DMS114 treated with DMSO at 0.1 percent for 48 hours (cell line): Measurements from ENCODE around the gene DCTD.
A peak's percentile ranks its signal among the peaks of the same experiment; 100 is the strongest.

Source experiments
- DNase-seq: peaks from one replicate; lab custom pipeline; 2025; ENCODE audit not compliant: unreplicated experiment; lab: John Stamatoyannopoulos, UW

Gene DCTD

GRCh38 chr4:182917182-182918043 is at the start of gene DCTD:
TSS of gene DCTD (minus strand) at chr4:182917386. CDS start at chr4:182915568, 1,818 bp downstream.
- DNase-seq = no peak

- no peak for DNase-seq
Measured at GRCh38 chr4:182960746-182961145, 43.6 kb upstream of the DCTD start.

GRCh38 chr4:182960228-182960627 is 43.0 kb upstream of the DCTD start:
- no peak for DNase-seq

GRCh38 chr4:182955411-182955810 is 38.2 kb upstream of the DCTD start:
- no peak for DNase-seq

GRCh38 chr4:182944484-182945213 is 27.5 kb upstream of the DCTD start:
- DNase-seq = no peak

GRCh38 chr4:182939680-182940079 is 22.5 kb upstream of the DCTD start:
- no peak for DNase-seq

GRCh38 chr4:182938205-182938645 is 21.0 kb upstream of the DCTD start:
- peak; percentile 71 for DNase-seq

- DNase-seq = no peak
Measured at GRCh38 chr4:182937268-182938204, 20.4 kb upstream of the DCTD start.

GRCh38 chr4:182932651-182933050 is 15.5 kb upstream of the DCTD start:
- no peak for DNase-seq

GRCh38 chr4:182931691-182932345 is 14.6 kb upstream of the DCTD start:
- DNase-seq = no peak

- DNase-seq = no peak
Measured at GRCh38 chr4:182930889-182931288, 13.7 kb upstream of the DCTD start.

- no peak for DNase-seq
Measured at GRCh38 chr4:182929296-182929695, 12.1 kb upstream of the DCTD start.

GRCh38 chr4:182928061-182928460 is 10.9 kb upstream of the DCTD start:
- DNase-seq = no peak

GRCh38 chr4:182927505-182927904 is 10.3 kb upstream of the DCTD start:
- DNase-seq = no peak

- DNase-seq = no peak
Measured at GRCh38 chr4:182925855-182926254, 8.7 kb upstream of the DCTD start.

- DNase-seq = peak; percentile 87
Measured at GRCh38 chr4:182925298-182925757, 8.1 kb upstream of the DCTD start.

GRCh38 chr4:182924497-182924896 is 7.3 kb upstream of the DCTD start:
- no peak for DNase-seq

GRCh38 chr4:182923796-182924340 is 6.7 kb upstream of the DCTD start:
- DNase-seq = no peak

- DNase-seq = no peak
Measured at GRCh38 chr4:182923366-182923765, 6.2 kb upstream of the DCTD start.
